GM21390 (cell line): Measurements from ENCODE around the gene PTPRR.
"Not testable (repeated sequence)": the region's sequence is repeated elsewhere in the genome, so short reads cannot be mapped to it uniquely, and the experiment has no call there.

Experiments
- ATAC-seq: cut with Tn5 transposase; IDR thresholded peaks from one replicate; pipeline ENCODE4 v1.9.1; 2021; ENCODE audit not compliant: unreplicated experiment

The PTPRR gene

GRCh38 chr12:70752327-70752726 lies 168.2 kb downstream of the PTPRR start:
- no peak for ATAC-seq

DNA sequence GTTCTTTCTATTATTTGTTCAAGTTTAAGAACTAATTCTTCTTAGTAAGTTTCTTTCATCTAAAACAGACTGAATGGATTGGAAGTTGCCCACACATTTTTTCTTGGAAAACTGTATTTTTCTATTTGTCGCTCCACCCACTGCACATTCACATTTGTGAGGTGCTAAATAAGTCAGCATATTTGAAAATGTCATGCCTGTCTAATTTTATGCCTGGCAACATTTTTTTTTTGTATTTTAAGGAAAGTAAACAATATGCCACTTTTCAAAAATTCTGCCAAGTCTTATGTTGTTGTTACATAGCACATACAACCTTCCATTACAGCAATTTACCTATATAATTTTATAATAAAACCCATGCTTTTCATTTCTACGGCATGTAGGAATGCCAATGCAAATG lies 170.6 kb downstream of the PTPRR start:
- no peak for ATAC-seq

- ATAC-seq, result no peak
Observed at GRCh38 chr12:70748809-70749208, 171.7 kb downstream of the PTPRR start.

DNA sequence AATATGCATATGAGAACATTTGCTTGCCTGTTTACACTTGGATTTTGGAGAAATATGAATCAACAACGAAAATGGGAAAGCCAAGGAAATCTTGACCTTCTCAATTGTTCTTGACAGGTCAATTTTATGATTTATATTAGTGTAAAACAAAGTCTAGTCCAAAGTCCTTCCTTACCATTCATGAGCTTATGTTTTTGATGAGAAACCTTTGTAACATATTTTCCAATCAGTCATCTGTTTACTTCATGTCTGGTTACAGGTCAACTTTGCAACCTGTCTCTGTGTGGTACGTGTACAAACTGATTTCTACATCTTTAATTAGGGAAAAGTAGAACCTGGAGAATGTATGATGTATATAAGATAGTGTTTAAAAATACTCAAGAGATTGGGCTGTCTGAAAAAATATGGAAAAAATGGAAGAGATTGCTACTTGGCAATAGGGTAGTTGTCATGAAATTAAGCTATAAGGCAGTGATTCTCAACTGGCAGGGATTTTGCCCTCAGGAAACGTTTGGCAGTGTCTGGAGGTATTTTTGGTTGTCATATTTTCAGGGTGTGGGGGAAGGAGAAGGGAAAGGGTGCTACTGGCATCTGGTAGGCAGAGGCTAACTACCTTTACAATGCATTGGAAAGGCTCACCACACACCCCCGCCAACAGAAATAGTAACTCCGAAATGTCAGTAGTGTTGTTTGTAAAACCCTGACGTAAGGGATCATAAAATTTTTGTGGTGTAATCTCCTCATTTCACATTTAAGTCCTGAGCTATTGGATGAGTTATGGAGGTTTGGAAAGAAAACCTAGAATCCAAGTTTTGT lies 172.9 kb downstream of the PTPRR start:
- no peak for ATAC-seq

- ATAC-seq, result no peak
Observed at GRCh38 chr12:70745048-70745447, 175.5 kb downstream of the PTPRR start.

DNA sequence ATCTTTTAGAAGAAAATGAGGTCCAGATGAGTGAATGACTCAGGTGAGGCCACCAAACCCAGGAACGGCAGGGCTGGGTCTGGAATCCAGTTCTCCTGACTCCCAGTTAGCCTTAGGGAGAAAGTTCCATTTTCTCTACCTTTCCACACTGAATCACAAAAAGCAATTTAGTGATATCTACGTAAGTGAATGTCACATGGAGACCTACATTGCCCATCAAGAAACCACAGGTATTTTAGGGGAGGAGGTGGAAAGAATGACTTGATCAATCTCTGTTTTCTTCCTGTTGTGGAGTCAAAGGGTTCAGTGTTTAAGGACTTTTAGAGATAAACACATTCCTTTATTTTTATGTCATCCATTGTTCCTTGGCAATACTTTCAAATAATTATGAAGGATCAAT lies 176.4 kb downstream of the PTPRR start:
- no peak for ATAC-seq

DNA sequence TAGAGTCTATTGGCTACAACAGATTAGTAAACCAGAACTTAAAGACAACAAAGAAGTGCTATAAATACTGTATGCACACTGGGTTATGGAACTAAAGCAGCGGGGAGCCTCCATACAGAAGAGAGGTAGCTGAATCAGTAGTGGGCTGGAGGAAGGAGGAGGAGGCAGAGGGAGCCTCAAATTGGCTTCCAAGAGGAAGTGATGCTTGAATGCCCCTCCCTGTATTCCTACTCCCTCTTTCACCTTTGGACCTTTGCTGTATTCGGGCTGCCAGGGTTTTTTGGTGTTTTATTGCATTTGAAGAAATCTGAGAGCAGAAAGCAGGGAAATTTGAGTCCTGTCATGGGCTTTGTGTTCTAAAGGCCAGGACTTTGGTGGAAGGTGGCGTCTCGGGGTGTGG lies 179.3 kb downstream of the PTPRR start:
- ATAC-seq, result no peak

DNA sequence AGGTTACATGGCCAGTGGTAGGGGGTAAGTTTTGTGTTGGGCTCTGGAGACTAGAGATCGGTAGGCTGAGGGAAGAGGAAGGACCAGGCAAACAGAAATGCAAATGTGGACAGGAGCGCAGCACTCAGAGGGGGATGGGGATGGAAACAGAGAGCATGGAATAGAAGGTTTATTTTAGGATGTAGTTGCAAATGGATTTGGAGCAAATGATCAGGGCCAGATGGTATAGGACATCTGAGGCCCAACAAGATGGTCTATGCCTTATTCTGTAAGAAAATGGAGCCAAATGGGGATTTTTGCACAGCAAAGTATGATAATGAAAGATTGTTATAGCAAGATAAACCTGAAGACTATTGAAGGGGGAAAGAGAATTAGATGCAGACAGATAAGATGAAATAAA lies 180.8 kb downstream of the PTPRR start:
- no peak for ATAC-seq

DNA sequence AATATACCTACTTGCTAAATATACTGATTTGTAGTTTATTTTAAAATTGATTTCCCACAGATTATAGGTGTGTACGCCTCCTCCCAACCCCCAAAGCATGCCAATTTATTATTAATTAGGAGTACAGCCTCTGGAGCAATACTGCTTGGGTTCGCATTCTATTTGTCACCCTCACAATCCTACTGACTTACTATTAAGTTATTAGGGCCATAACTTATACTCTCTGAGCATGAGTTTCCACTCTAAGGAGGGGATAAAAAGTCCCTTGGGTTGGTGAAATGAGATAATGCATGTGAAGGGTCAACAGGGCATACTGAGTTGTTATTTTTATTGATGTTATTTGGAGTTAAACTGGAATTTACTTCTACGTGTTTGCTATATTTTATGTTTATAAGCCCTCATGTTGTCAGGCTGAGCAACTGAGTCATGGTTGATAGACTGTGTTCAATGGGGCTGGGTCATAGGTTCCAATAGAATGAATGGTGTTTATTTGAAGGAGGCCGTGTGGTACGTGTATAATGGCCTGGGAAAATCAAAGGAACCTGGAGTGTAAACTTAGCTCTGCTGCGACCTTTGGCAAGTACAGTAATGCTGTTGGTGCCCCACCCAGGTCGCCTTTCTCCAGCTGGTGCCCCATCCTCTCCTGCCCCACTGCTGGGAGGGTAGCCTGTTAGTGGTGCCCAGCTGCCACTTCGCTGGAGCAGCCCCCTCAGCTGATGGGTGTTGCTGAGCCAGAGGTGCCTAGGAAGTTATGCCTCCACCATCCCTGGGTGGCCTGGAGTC lies 184.0 kb downstream of the PTPRR start:
- ATAC-seq, result no peak

DNA sequence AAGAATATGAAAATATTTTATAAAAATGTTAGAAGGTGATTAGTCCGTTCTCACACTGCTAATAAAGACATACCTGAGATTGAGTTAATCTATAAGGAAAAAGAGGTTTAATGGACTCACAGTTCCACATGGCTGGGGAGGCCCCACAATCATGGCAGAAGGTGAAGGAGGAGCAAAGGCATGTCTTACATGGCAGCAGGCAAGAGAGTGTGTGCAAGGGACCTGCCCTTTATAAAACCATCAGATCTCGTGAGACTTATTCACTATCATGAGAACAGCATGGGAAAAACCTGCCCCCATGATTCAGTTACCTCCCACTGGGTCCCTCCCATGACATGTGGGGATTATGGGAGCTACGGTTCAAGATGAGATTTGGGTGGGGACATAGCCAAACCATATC lies 185.3 kb downstream of the PTPRR start:
- ATAC-seq, result not testable (repeated sequence)

DNA sequence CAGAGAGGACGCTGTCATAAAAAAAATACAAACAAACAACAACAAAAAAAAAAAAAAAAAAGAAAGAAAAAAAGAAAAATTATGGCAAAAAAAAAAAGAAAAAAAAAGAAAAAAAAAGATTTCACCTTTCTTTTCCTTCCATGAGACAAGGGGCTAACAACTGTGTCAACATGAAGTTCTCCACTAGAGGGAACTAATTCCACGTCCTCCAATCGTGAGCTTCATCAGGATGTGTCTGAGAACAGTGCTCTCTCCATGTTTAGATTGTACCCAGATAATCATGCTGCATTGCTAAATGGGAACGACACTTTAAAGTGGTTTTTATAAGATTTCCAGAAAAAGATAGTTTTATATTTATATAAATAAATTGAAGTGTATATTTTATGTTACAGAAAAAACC lies 187.2 kb downstream of the PTPRR start:
- ATAC-seq, result peak; percentile 87

GRCh38 chr12:70732287-70732686 lies 188.3 kb downstream of the PTPRR start:
- no peak for ATAC-seq

DNA sequence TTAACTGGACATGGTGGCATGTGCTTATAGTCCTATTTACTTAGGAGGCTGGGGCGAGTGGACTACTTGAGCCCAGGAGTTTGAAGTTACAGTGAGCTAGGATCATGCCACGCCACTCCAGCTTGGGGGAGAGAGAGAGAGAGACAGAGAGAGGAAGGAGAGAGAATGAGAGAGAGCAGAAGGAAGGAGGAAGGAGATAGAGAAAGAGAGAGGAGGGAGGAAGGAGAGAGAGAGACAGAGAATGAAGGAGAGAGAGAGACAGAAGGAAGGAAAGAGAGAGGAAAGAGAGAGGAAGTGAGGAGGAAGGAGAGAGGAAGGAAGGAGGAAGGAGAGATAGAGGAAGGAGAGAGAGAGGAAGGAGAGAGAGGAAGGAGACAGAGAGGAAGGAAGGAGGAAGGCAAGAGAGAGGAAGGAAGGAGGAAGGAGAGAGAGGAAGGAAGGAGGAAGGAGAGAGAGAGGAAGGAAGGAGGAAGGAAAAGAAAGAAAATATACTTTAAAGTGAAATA lies 189.8 kb downstream of the PTPRR start:
- ATAC-seq, result no peak

GRCh38 chr12:70724444-70724843 lies 196.1 kb downstream of the PTPRR start:
- no peak for ATAC-seq

GRCh38 chr12:70722584-70723343 lies 197.8 kb downstream of the PTPRR start:
- ATAC-seq, result no peak

DNA sequence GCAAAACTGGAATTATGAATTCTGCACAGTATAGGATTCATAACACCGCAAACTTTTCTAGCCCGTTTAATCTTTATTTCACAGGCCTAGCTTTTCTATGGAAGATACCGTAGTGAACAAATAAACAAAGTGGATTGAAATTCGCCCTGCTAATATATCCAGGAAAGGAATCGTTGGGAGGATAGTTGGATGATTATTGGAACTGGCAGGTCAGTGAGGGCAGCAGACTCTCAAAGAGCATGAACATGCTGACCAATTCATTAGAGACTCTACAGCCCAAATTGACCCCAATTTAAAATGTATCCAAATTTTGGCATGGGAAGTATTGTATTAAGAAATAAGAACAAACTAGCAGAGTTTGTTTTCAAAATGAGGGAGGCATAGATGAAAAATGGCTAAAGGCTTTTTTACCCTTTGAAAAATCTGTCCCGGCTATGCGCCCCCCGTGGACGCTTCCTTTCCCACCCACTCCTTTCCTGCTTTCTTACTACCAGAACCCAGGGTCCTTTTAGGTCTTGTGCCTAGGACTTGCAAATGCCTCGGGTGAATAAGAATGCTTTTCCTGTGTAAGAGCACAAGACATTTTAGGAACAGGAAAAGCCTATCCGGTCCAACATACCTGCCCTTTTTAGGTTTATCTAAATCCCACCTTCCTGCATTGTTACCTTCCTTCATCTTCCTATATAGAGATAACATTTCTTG lies 198.7 kb downstream of the PTPRR start:
- no peak for ATAC-seq

- no peak for ATAC-seq
Observed at GRCh38 chr12:70721216-70721615, 199.3 kb downstream of the PTPRR start.

GRCh38 chr12:70719672-70720420 lies 200.7 kb downstream of the PTPRR start:
- ATAC-seq, result peak; percentile 55

GRCh38 chr12:70719071-70719470 lies 201.5 kb downstream of the PTPRR start:
- no peak for ATAC-seq

DNA sequence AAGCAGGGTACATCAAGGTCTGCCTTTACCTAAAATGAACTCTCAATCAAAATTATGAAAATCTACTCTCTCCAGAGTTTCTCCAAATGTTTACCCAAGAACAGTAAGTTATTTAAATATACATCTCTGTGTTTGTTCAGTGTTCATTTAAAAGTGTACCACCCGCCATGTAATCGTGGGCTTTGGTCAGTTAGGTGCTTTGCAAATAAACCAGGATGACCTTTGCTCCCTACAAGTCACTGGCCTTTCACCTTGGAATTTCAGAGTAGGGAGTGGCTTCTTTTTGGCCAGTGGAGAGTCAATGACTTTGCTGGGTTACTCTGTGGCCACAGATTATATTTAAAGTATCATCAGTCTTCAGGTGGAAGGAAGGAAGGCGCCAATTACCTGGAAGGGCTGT lies 208.7 kb downstream of the PTPRR start:
- ATAC-seq, result no peak
